HG02943 (cell line): ENCODE data around the gene SCFD2.

Experiments used
- ATAC-seq: cut with Tn5 transposase; IDR thresholded peaks from one replicate; pipeline ENCODE4 v1.9.1; 2021; ENCODE audit warnings: mild to moderate bottlenecking, low read depth, moderate library complexity; ENCODE audit not compliant: unreplicated experiment

Gene SCFD2

GRCh38 chr4:52945326-52945898 lies 420.4 kb downstream of the SCFD2 start:
- no peak for ATAC-seq

GRCh38 chr4:52943677-52944076 lies 422.2 kb downstream of the SCFD2 start:
- no peak for ATAC-seq

GRCh38 chr4:52942936-52943335 lies 422.9 kb downstream of the SCFD2 start:
- ATAC-seq: no peak

GRCh38 chr4:52941450-52941849 lies 424.4 kb downstream of the SCFD2 start:
- no peak for ATAC-seq

GRCh38 chr4:52939739-52940138 lies 426.1 kb downstream of the SCFD2 start:
- ATAC-seq: no peak

GRCh38 chr4:52939325-52939724 lies 426.5 kb downstream of the SCFD2 start:
- ATAC-seq: no peak

GRCh38 chr4:52937829-52938228 lies 428.0 kb downstream of the SCFD2 start:
- ATAC-seq: no peak

GRCh38 chr4:52936729-52937128 lies 429.1 kb downstream of the SCFD2 start:
- no peak for ATAC-seq

GRCh38 chr4:52935317-52935716 lies 430.5 kb downstream of the SCFD2 start:
- ATAC-seq: no peak

GRCh38 chr4:52933738-52934137 lies 432.1 kb downstream of the SCFD2 start:
- no peak for ATAC-seq

- ATAC-seq: no peak
These were observed 433.0 kb downstream of the SCFD2 start for GRCh38 chr4:52932591-52933470.

- no peak for ATAC-seq
These were observed 434.6 kb downstream of the SCFD2 start for GRCh38 chr4:52931243-52931642.

GRCh38 chr4:52926196-52926974 lies 439.5 kb downstream of the SCFD2 start:
- ATAC-seq: no peak

GRCh38 chr4:52925531-52925968 lies 440.3 kb downstream of the SCFD2 start:
- no peak for ATAC-seq

GRCh38 chr4:52919461-52919860 lies 446.4 kb downstream of the SCFD2 start:
- no peak for ATAC-seq

- ATAC-seq: no peak
These were observed 448.0 kb downstream of the SCFD2 start for GRCh38 chr4:52917817-52918216.

GRCh38 chr4:52915730-52916300 lies 450.0 kb downstream of the SCFD2 start:
- no peak for ATAC-seq

GRCh38 chr4:52915191-52915590 lies 450.7 kb downstream of the SCFD2 start:
- ATAC-seq: no peak

GRCh38 chr4:52914051-52914605 lies 451.7 kb downstream of the SCFD2 start:
- no peak for ATAC-seq

- no peak for ATAC-seq
These were observed 453.3 kb downstream of the SCFD2 start for GRCh38 chr4:52912608-52913007.
